Peyer's patch (tissue), 4 donors: ENCODE data around the gene CPNE8.

Source experiments
- CTCF ChIP-seq, 6 experiments: fragments of 450-650 bp in 4 of 6; fragments of 200-600 bp in 2 of 6; sonication (generic) in 1 of 6; IDR thresholded peaks; one replicate each; pipeline ENCODE4 v1.5.1; 2017 to 2019; ENCODE audit warnings: antibody characterized with exemption in 6 of 6, mild to moderate bottlenecking in 3 of 6, moderate library complexity in 1 of 6
- POLR2A ChIP-seq, 2 donors: fragments of 450-650 bp; IDR thresholded peaks; one replicate each; pipeline ENCODE4 v1.5.1; 2017; ENCODE audit warnings: antibody characterized with exemption in 2 of 2, mild to moderate bottlenecking in 2 of 2, moderate library complexity in 2 of 2

GRCh38 chr12:38889297-38889815 lies 16.0 kb downstream of the CPNE8 start:
- no peak for TF ChIP-seq CTCF (IDR thresholded peaks at IDR 0.05)
- no peak for TF ChIP-seq POLR2A (IDR thresholded peaks at IDR 0.05)
